CD4-positive, alpha-beta T cell treated with Interleukin-2 at 100 ng/mL for 4 hours (primary cell): Measurements from ENCODE around the gene MILR1.
"Not testable (repeated sequence)": the region's sequence is repeated elsewhere in the genome, so short reads cannot be mapped to it uniquely, and the experiment has no call there.

Source experiments
- DNase-seq: peaks from one replicate; pipeline ENCODE4 v3.0.0-alpha.2; 2020; ENCODE audit warnings: low spot score

MILR1 gene

GRCh38 chr17:64428406-64428805 is 20.5 kb upstream of the MILR1 start:
- no peak for DNase-seq

- not testable (repeated sequence) for DNase-seq
Measured at GRCh38 chr17:64430036-64430435, 18.9 kb upstream of the MILR1 start.

GRCh38 chr17:64431534-64431933 is 17.4 kb upstream of the MILR1 start:
- DNase-seq = no peak

- DNase-seq = no peak
Measured at GRCh38 chr17:64437944-64438525, 10.9 kb upstream of the MILR1 start.

- not testable (repeated sequence) for DNase-seq
Measured at GRCh38 chr17:64439521-64439920, 9.4 kb upstream of the MILR1 start.

GRCh38 chr17:64439956-64440355 is 9.0 kb upstream of the MILR1 start:
- no peak for DNase-seq

GRCh38 chr17:64441772-64442540 is 7.0 kb upstream of the MILR1 start:
- DNase-seq = peak; percentile 39

GRCh38 chr17:64442541-64442971 is 6.4 kb upstream of the MILR1 start:
- no peak for DNase-seq

- DNase-seq = no peak
Measured at GRCh38 chr17:64443086-64443760, 5.7 kb upstream of the MILR1 start.

GRCh38 chr17:64447526-64447925 is 1.4 kb upstream of the MILR1 start:
- no peak for DNase-seq

GRCh38 chr17:64449545-64449944 is 630 bp downstream of the MILR1 start:
- no peak for DNase-seq

GRCh38 chr17:64455993-64456885 is 7.3 kb downstream of the MILR1 start:
- DNase-seq = peak; percentile 17

- DNase-seq = no peak
Measured at GRCh38 chr17:64457156-64457555, 8.2 kb downstream of the MILR1 start.

GRCh38 chr17:64458756-64459155 is 9.8 kb downstream of the MILR1 start:
- no peak for DNase-seq

- no peak for DNase-seq
Measured at GRCh38 chr17:64459284-64459747, 10.4 kb downstream of the MILR1 start.

GRCh38 chr17:64459818-64460217 is 10.9 kb downstream of the MILR1 start:
- not testable (repeated sequence) for DNase-seq

- DNase-seq = no peak
Measured at GRCh38 chr17:64460955-64461354, 12.0 kb downstream of the MILR1 start.

- DNase-seq = no peak
Measured at GRCh38 chr17:64461788-64462187, 12.9 kb downstream of the MILR1 start.

- DNase-seq = no peak
Measured at GRCh38 chr17:64466019-64466735, 17.3 kb downstream of the MILR1 start.

GRCh38 chr17:64466834-64467233 is 17.9 kb downstream of the MILR1 start:
- not testable (repeated sequence) for DNase-seq

GRCh38 chr17:64470625-64471024 is 21.7 kb downstream of the MILR1 start:
- no peak for DNase-seq
